ENCODE measurements around the gene TEK. TPM values are rescaled to one million over a fixed set of nuclear protein-coding genes. Genes with fewer than 3 reads are reported as not detected.

TEK gene
- total RNA-seq, 1 experiment from 2014 or later = 0.07 TPM

DNA sequence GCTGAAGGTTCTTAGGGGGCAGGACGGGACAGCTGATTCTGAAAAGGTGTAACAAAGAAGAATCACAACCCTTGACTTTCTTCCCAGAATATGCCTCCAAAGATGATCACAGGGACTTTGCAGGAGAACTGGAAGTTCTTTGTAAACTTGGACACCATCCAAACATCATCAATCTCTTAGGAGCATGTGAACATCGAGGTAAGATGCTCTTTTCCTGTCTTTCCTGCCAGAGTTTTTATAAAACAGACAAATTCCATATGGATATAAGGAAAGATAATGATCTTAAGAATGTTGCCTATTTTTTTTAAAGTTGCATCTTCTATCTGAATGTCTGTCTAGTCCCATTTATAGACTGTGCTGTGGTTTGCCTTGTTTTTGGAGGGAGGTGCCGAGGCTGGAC, 100.0 kb downstream of the TEK start:
- CTCF ChIA-PET = no interaction called here
- no peaks in the 10 kb centered on the region for H3K9me2 ChIP-seq (replicated peaks; ENCODE audit: low read length)
- H4K20me1 ChIP-seq (ENCODE audit: low read length) = no peaks in the 10 kb centered on the region
- H3F3A ChIP-seq (ENCODE audit: low read length, unreplicated experiment) = no peaks in the 10 kb centered on the region
- H3K9me3 ChIP-seq (ENCODE audit: low read length) = no peaks in the 10 kb centered on the region
- ATAC-seq (no peak), DNase-seq (no peak)
- H3K4me3 ChIP-seq (ENCODE audit: low read length) = no peak overlapping the region
- no peak overlapping the region for H3K4me2 ChIP-seq (ENCODE audit: low read length)
- no peaks in the 10 kb centered on the region for H3K27me3 ChIP-seq (ENCODE audit: low read length)
- no peaks in the 10 kb centered on the region for H3K36me3 ChIP-seq (ENCODE audit: low read depth, low read length)
- no peak for TF ChIP-seq EZH2 (IDR thresholded peaks at IDR 0.05; ENCODE audit: low read length, unreplicated experiment)
- TF ChIP-seq, protein P1, sequence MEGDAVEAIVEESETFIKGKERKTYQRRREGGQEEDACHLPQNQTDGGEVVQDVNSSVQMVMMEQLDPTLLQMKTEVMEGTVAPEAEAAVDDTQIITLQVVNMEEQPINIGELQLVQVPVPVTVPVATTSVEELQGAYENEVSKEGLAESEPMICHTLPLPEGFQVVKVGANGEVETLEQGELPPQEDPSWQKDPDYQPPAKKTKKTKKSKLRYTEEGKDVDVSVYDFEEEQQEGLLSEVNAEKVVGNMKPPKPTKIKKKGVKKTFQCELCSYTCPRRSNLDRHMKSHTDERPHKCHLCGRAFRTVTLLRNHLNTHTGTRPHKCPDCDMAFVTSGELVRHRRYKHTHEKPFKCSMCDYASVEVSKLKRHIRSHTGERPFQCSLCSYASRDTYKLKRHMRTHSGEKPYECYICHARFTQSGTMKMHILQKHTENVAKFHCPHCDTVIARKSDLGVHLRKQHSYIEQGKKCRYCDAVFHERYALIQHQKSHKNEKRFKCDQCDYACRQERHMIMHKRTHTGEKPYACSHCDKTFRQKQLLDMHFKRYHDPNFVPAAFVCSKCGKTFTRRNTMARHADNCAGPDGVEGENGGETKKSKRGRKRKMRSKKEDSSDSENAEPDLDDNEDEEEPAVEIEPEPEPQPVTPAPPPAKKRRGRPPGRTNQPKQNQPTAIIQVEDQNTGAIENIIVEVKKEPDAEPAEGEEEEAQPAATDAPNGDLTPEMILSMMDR (conservative IDR thresholded peaks at IDR 0.05; ENCODE audit: low read depth, low read length) = no peak
- peaks cover 7% of the 10 kb centered on the region; the same call in 1 of the 2 replicates for H3K4me1 ChIP-seq (ENCODE audit: insufficient read depth, low read length)
- intact Hi-C loops (cut with micrococcal nuclease) = no loop called here
- POLR2A ChIA-PET (ENCODE audit: unreplicated experiment) = no interaction called here
- no peak overlapping the region for H3K27ac ChIP-seq (ENCODE audit: low read length)
- H3K79me2 ChIP-seq (ENCODE audit: low read length) = no peaks in the 10 kb centered on the region
- BruUV-seq (replicated peaks) = no TSS peak
- no peak overlapping the region for H2AFZ ChIP-seq (ENCODE audit: low read length)
- H3K9ac ChIP-seq (ENCODE audit: low read length) = no peak overlapping the region

DNA sequence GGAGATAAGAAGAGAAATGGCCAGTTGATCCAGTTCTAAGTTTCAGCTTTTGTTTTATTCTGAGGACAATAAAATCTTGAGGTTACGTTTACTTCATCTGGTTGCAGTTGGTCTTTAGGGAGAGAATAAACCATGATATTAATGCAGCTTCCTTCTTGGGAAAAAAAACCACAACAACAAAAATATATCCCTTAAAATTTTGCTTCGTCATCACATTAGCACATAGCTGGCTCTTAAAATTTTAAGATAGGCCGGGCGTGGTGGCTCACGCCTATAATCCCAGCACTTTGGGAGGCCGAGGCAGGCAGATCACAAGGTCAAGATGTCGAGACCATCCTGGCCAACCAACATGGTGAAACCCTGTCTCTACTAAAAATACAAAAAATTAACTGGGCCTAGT, 101.6 kb downstream of the TEK start:
- H3K27me3 ChIP-seq (ENCODE audit: low read length) = no peaks in the 10 kb centered on the region
- ATAC-seq (no peak), DNase-seq (no peak)
- no peak overlapping the region for H3K4me2 ChIP-seq (ENCODE audit: low read length)
- no TSS peak for BruUV-seq (replicated peaks)
- TF ChIP-seq EZH2phosphoT487 (IDR thresholded peaks at IDR 0.05; ENCODE audit: borderline replicate concordance, low read length) = no peak
- TF ChIP-seq, protein P1 (conservative IDR thresholded peaks at IDR 0.05; ENCODE audit: low read depth, low read length) = no peak
- no peak for TF ChIP-seq EZH2 (IDR thresholded peaks at IDR 0.05; ENCODE audit: low read length, unreplicated experiment)
- H3K9ac ChIP-seq (ENCODE audit: low read length) = no peak overlapping the region
- H4K20me1 ChIP-seq (ENCODE audit: low read length) = no peaks in the 10 kb centered on the region
- no peaks in the 10 kb centered on the region for H3F3A ChIP-seq (ENCODE audit: low read length, unreplicated experiment)
- CTCF ChIA-PET = no interaction called here
- H3K9me2 ChIP-seq (replicated peaks; ENCODE audit: low read length) = no peaks in the 10 kb centered on the region
- no peak overlapping the region for H2AFZ ChIP-seq (ENCODE audit: low read length)
- intact Hi-C loops (cut with micrococcal nuclease) = no loop called here
- no peaks in the 10 kb centered on the region for H3K9me3 ChIP-seq (ENCODE audit: low read length)
- POLR2A ChIA-PET (ENCODE audit: unreplicated experiment) = no interaction called here
- H3K4me3 ChIP-seq (ENCODE audit: low read length) = no peak overlapping the region
- H3K4me1 ChIP-seq (ENCODE audit: insufficient read depth, low read length) = no peaks in the 10 kb centered on the region
- H3K27ac ChIP-seq (ENCODE audit: low read length) = no peak overlapping the region
- no peaks in the 10 kb centered on the region for H3K36me3 ChIP-seq (ENCODE audit: low read depth, low read length)
- no peaks in the 10 kb centered on the region for H3K79me2 ChIP-seq (ENCODE audit: low read length)

DNA sequence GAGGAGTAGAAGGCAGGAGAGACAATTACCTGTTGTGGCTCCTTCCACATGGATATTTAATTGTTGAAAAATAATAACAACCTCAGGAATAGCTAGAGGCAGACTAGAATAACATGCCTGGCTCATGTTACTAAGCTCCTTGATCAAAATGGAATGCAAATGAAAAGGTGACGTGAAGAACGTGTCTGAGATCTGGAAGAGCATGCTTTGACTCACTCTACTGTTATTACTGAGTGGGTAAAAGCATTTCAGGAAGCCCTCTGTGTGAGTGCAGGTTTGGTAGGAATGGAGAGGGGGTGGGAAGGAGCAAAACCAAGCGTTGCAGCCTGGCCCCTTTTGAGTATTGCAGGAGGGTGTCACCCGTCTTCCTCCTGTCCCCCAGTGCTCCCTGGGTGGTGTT, 103.2 kb downstream of the TEK start:
- BruUV-seq (replicated peaks) = no TSS peak
- CTCF ChIA-PET = no interaction called here

More for the DNA sequence above, 103.2 kb downstream of the TEK start:
- Histone ChIP-seq H4K20me1 (ENCODE audit: low read length) (no peaks in the 10 kb centered on the region), H3K27ac (ENCODE audit: low read length) (no peak overlapping the region), H3K36me3 (ENCODE audit: low read depth, low read length) (no peaks in the 10 kb centered on the region), H3K27me3 (ENCODE audit: low read length) (no peaks in the 10 kb centered on the region), H3K9me2 (replicated peaks; ENCODE audit: low read length) (no peaks in the 10 kb centered on the region), H3K9ac (ENCODE audit: low read length) (no peak overlapping the region), H3F3A (ENCODE audit: low read length, unreplicated experiment) (no peaks in the 10 kb centered on the region), H3K4me3 (ENCODE audit: low read length) (no peak overlapping the region), H3K9me3 (ENCODE audit: low read length) (no peaks in the 10 kb centered on the region), H3K4me2 (ENCODE audit: low read length) (no peak overlapping the region), H3K79me2 (ENCODE audit: low read length) (no peaks in the 10 kb centered on the region), H3K4me1 (ENCODE audit: insufficient read depth, low read length) (no peaks in the 10 kb centered on the region), H2AFZ (ENCODE audit: low read length) (no peak overlapping the region)
- no peak for DNase-seq
- ATAC-seq = no peak
- TF ChIP-seq EZH2 (IDR thresholded peaks at IDR 0.05; ENCODE audit: low read length, unreplicated experiment) (no peak), EZH2phosphoT487 (IDR thresholded peaks at IDR 0.05; ENCODE audit: borderline replicate concordance, low read length) (no peak)
- TF ChIP-seq, protein P1 (conservative IDR thresholded peaks at IDR 0.05; ENCODE audit: low read depth, low read length) = no peak
- POLR2A ChIA-PET (ENCODE audit: unreplicated experiment) = no interaction called here
- intact Hi-C loops (cut with micrococcal nuclease) = no loop called here

All from PC-3 (cell line).